GM23248 (cell line): ENCODE data around the gene CD27. TPM values are rescaled to one million over a fixed set of nuclear protein-coding genes. Genes with fewer than 3 reads are reported as not detected.

Experiments
- DNase-seq: peaks from one replicate; pipeline ENCODE4 v3.0.0-alpha.2; 2015
- H2AFZ ChIP-seq: fragments of 200-600 bp; sonication (generic); 2 replicates; pipeline ENCODE4 v1.6.1; 2016; ENCODE audit warnings: antibody characterized with exemption
- H3F3A ChIP-seq: fragments of 200-600 bp; sonication (generic); 2 replicates; pipeline ENCODE4 v1.6.1; 2016; ENCODE audit warnings: mild to moderate bottlenecking, antibody characterized with exemption, mixed run types; ENCODE audit not compliant: insufficient read depth
- H3K27ac ChIP-seq: fragments of 200-600 bp; sonication (generic); 2 replicates; pipeline ENCODE4 v1.5.1; 2016; ENCODE audit warnings: mild to moderate bottlenecking
- H3K27me3 ChIP-seq: fragments of 200-600 bp; sonication (generic); replicated peaks from 2 replicates; pipeline ENCODE4 v1.6.1; 2016; ENCODE audit warnings: mild to moderate bottlenecking; ENCODE audit not compliant: insufficient read depth
- H3K36me3 ChIP-seq: fragments of 200-600 bp; sonication (generic); 2 replicates; pipeline ENCODE4 v1.6.1; 2016; ENCODE audit warnings: low read depth, mild to moderate bottlenecking
- H3K4me1 ChIP-seq: fragments of 200-600 bp; sonication (generic); 2 replicates; pipeline ENCODE4 v1.6.1; 2016; ENCODE audit warnings: mild to moderate bottlenecking; ENCODE audit not compliant: insufficient read depth
- H3K4me2 ChIP-seq: fragments of 200-600 bp; sonication (generic); one replicate; pipeline ENCODE4 v1.6.1; 2016; ENCODE audit warnings: mild to moderate bottlenecking; ENCODE audit not compliant: unreplicated experiment
- H3K4me3 ChIP-seq: fragments of 200-600 bp; sonication (generic); 2 replicates; pipeline ENCODE4 v1.5.1; 2016; ENCODE audit warnings: mild to moderate bottlenecking
- H3K79me2 ChIP-seq: fragments of 200-600 bp; sonication (generic); 2 replicates; pipeline ENCODE4 v1.6.1; 2016; ENCODE audit warnings: mild to moderate bottlenecking; ENCODE audit not compliant: insufficient read depth
- H3K9ac ChIP-seq: fragments of 200-600 bp; sonication (generic); 2 replicates; pipeline ENCODE4 v1.6.1; 2016; ENCODE audit warnings: mild to moderate bottlenecking
- H3K9me2 ChIP-seq: fragments of 200-600 bp; sonication (generic); 2 replicates; pipeline ENCODE4 v1.6.1; 2016; ENCODE audit warnings: mixed run types, mild to moderate bottlenecking, moderate library complexity; ENCODE audit not compliant: insufficient read depth
- H3K9me3 ChIP-seq: fragments of 200-600 bp; sonication (generic); one replicate; pipeline ENCODE4 v1.6.1; 2017; ENCODE audit warnings: low read depth
- H4K20me1 ChIP-seq: fragments of 200-600 bp; sonication (generic); 2 replicates; pipeline ENCODE4 v1.6.0; 2016; ENCODE audit not compliant: insufficient read depth
- EZH2 ChIP-seq: fragments of 200-600 bp; sonication (generic); IDR thresholded peaks from 2 replicates; pipeline ENCODE4 v1.6.1; 2018; ENCODE audit warnings: antibody characterized with exemption, mild to moderate bottlenecking; ENCODE audit not compliant: insufficient read depth, poor library complexity, severe bottlenecking
- EZH2phosphoT487 ChIP-seq: fragments of 200-600 bp; sonication (generic); IDR thresholded peaks from 2 replicates; pipeline ENCODE4 v1.6.1; 2018; ENCODE audit warnings: antibody characterized with exemption, moderate library complexity, mild to moderate bottlenecking, low read depth; ENCODE audit not compliant: insufficient read depth
- WGBS, 2 experiments: methylation state at CpG; one replicate each; pipeline ENCODE4 v1.1.6; 2015 to 2017; ENCODE audit warnings: low lambda C conversion rate in 2 of 2, low coverage in 1 of 2; ENCODE audit errors: missing lambda C conversion rate in 2 of 2; 5-methylcytosine and 5-hydroxymethylcytosine counted together
- in situ Hi-C: fragments of 300-500 bp; cut with MboI; formaldehyde crosslinking; loops from 2 replicates; pipeline ENCODE4 v1.15.0; 2020
- polyA plus RNA-seq: library from polyadenylated mRNA; unstranded; fragments of >200 nt; fragmentation: Nextera tagmentation; extraction: Ambion mirVana; gene quantifications from 2 replicates; pipeline ENCODE4 v1.2.1, GENCODE V29; 2016
- total RNA-seq: library from RNA; depleted of rRNA; stranded (reverse); fragments of >200 nt; shearing (Covaris generic); gene quantifications from 2 replicates; pipeline ENCODE4 v1.2.3, GENCODE V29; 2014

Gene CD27
- total and polyA plus RNA-seq, 2 experiments from 2014 or later = 0.28 TPM; not detected in 1

- Histone ChIP-seq H3K36me3 (no peaks in the 10 kb centered on the region), H3K9me3 (no peaks in the 10 kb centered on the region), H3K27me3 (no peaks in the 10 kb centered on the region), H3K4me1 (peaks cover 13% of the 10 kb centered on the region), H3F3A (0 out of 2 replicates have a peak, but pooled peaks cover 5% of the 10 kb centered on the region), H3K9me2 (no peaks in the 10 kb centered on the region), H3K79me2 (peaks cover 17% of the 10 kb centered on the region), H3K9ac (peak overlapping the region; percentile 93), H3K4me2 (peak overlapping the region; percentile 96), H3K4me3 (peak overlapping the region; percentile 89), H2AFZ (peak overlapping the region; percentile 81), H4K20me1 (no peaks in the 10 kb centered on the region), H3K27ac (peak overlapping the region; percentile 79)
- in situ Hi-C loops = no loop called here
- peak; percentile 37 for DNase-seq
- TF ChIP-seq EZH2phosphoT487 (no peak), EZH2 (no peak)
- 4 to 7% methylated on average over 9 of the region's 9 CpGs for WGBS, 2 experiments
These were observed 7.6 kb downstream of the CD27 start for GRCh38 chr12:6452245-6452943.

DNA sequence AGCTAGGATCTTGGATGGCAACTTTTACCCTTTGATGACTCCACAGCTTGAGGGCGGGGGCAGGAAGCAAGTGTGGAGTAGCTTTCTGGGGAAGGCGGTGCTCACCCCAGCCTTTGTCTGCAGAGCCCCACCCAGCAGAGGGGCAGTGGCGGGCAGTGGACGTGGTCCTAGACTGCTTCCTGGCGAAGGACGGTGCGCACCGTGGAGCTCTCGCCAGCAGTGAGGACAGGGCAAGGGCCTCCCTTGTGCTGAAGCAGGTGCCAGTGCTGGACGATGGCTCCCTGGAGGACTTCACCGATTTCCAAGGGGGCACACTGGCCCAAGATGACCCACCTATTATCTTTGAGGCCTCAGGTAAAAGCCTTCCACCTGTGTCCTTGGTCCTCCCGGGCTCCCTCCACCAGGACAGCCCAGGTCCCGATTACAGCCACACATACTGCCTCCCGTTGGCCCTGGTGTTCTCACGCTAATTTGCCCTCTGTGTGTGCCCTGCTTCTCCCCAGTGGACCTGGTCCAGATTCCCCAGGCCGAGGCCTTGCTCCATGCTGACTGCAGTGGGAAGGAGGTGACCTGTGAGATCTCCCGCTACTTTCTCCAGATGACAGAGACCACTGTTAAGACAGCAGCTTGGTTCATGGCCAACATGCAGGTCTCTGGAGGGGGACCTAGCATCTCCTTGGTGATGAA is 8.3 kb downstream of the CD27 start:
- WGBS, 2 experiments = 84 to 89% methylated on average over 15 to 17 of the region's 17 CpGs
- in situ Hi-C loops = no loop called here

GRCh38 chr12:6457220-6457945 is 12.6 kb downstream of the CD27 start:
- Histone ChIP-seq H4K20me1 (no peaks in the 10 kb centered on the region), H3K36me3 (peaks cover 7% of the 10 kb centered on the region; the same call in 1 of the 2 replicates), H3K27ac (no peak overlapping the region), H2AFZ (no peak overlapping the region), H3K4me2 (no peak overlapping the region), H3K27me3 (no peaks in the 10 kb centered on the region), H3K9ac (no peak overlapping the region), H3K4me3 (no peak overlapping the region), H3K9me2 (no peaks in the 10 kb centered on the region), H3K9me3 (no peaks in the 10 kb centered on the region), H3F3A (peaks cover 9% of the 10 kb centered on the region; the same call in 1 of the 2 replicates), H3K79me2 (no peaks in the 10 kb centered on the region), H3K4me1 (peaks cover 5% of the 10 kb centered on the region)
- WGBS, 2 experiments = 92 to 93% methylated on average over 12 of the region's 12 CpGs
- DNase-seq = no peak
- in situ Hi-C loops = no loop called here
- TF ChIP-seq EZH2 (no peak), EZH2phosphoT487 (no peak)

More for the DNA sequence above, 8.3 kb downstream of the CD27 start:
- H3K36me3 ChIP-seq = no peaks in the 10 kb centered on the region
- no peaks in the 10 kb centered on the region for H4K20me1 ChIP-seq
- H3K27me3 ChIP-seq = no peaks in the 10 kb centered on the region
- no peak for TF ChIP-seq EZH2
- no peak for TF ChIP-seq EZH2phosphoT487
- no peaks in the 10 kb centered on the region for H3K9me2 ChIP-seq
- H3K9me3 ChIP-seq = no peaks in the 10 kb centered on the region
- peak; percentile 41 for DNase-seq
- peak overlapping the region; percentile 89 for H3K4me3 ChIP-seq
- peak overlapping the region; percentile 93 for H3K9ac ChIP-seq
- 0 out of 2 replicates have a peak, but pooled peaks cover 5% of the 10 kb centered on the region for H3F3A ChIP-seq
- peak overlapping the region; percentile 79 for H3K27ac ChIP-seq
- H3K4me2 ChIP-seq = peak overlapping the region; percentile 96
- H3K79me2 ChIP-seq = peaks cover 17% of the 10 kb centered on the region
- H3K4me1 ChIP-seq = peaks cover 13% of the 10 kb centered on the region
- H2AFZ ChIP-seq = peak overlapping the region; percentile 81; the same call in 1 of the 2 replicates

DNA sequence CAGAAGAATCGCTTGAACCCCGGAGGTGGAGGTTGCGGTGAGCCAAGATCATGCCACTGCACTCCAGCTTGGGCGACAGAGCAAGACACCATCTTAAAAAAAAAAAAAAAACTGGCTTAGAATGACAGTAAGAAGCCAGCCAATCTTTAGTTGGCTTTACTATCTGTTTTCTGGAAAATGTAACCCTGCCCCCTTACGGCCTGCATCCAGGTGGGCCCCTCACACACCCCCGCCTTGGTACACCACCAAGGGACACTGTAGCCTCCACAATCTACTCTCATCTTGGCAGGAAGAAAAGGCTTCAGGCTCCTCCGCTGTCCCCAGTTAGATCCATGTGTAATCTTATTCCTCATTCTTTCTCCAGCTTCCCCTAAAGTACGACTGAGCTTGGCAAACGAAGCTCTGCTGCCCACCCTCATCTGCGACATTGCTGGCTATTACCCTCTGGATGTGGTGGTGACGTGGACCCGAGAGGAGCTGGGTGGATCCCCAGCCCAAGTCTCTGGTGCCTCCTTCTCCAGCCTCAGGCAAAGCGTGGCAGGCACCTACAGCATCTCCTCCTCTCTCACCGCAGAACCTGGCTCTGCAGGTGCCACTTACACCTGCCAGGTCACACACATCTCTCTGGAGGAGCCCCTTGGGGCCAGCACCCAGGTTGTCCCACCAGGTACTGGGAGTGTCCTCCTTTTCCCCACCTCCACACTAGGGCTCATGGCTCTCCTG is 13.7 kb downstream of the CD27 start:
- no peak overlapping the region for H3K9ac ChIP-seq
- in situ Hi-C loops = no loop called here
- H3F3A ChIP-seq = peaks cover 4% of the 10 kb centered on the region; the same call in 1 of the 2 replicates
- no peak for TF ChIP-seq EZH2
- TF ChIP-seq EZH2phosphoT487 = no peak
- H3K9me3 ChIP-seq = no peaks in the 10 kb centered on the region
- H2AFZ ChIP-seq = no peak overlapping the region
- no peaks in the 10 kb centered on the region for H3K4me1 ChIP-seq
- no peaks in the 10 kb centered on the region for H3K27me3 ChIP-seq
- no peaks in the 10 kb centered on the region for H3K9me2 ChIP-seq
- H3K36me3 ChIP-seq = peaks cover 8% of the 10 kb centered on the region; the same call in 1 of the 2 replicates
- H3K4me2 ChIP-seq = no peak overlapping the region
- 83 to 88% methylated on average over 14 of the region's 14 CpGs for WGBS, 2 experiments
- no peaks in the 10 kb centered on the region for H4K20me1 ChIP-seq
- H3K4me3 ChIP-seq = no peak overlapping the region
- no peak for DNase-seq
- no peak overlapping the region for H3K27ac ChIP-seq
- H3K79me2 ChIP-seq = no peaks in the 10 kb centered on the region
